Central memory CD8-positive, alpha-beta T cell (primary cell): ENCODE data around the gene KIF20B.

Experiments
- ATAC-seq: fragments of 150-1000 bp; cut with Tn5 transposase; replicated peaks from 2 replicates; pipeline ENCODE4 v1.10.0; 2022; ENCODE audit warnings: mild to moderate bottlenecking, moderate FRiP score, moderate number of reproducible peaks; ENCODE audit not compliant: poor library complexity, severe bottlenecking; ENCODE audit errors: extremely low read depth
- DNase-seq, 2 donors: peaks; one replicate each; pipeline ENCODE4 v3.0.0; 2021; ENCODE audit warnings: low spot score in 2 of 2
- H3K27ac Mint-ChIP-seq: one replicate; pipeline ENCODE4 v1.8.0; 2022; ENCODE audit warnings: low read depth, mild to moderate bottlenecking, moderate library complexity, mixed read lengths
- H3K27me3 Mint-ChIP-seq: one replicate; pipeline ENCODE4 v1.8.0; 2022; ENCODE audit warnings: mixed read lengths
- H3K36me3 Mint-ChIP-seq: one replicate; pipeline ENCODE4 v1.8.0; 2022; ENCODE audit warnings: mild to moderate bottlenecking, moderate library complexity, mixed read lengths; ENCODE audit not compliant: insufficient read depth
- H3K4me1 Mint-ChIP-seq: one replicate; pipeline ENCODE4 v1.8.0; 2022; ENCODE audit warnings: mixed read lengths
- H3K4me3 Mint-ChIP-seq: one replicate; pipeline ENCODE4 v1.8.0; 2022; ENCODE audit warnings: mild to moderate bottlenecking, moderate library complexity, mixed read lengths
- H3K9me3 Mint-ChIP-seq: one replicate; pipeline ENCODE4 v1.8.0; 2022; ENCODE audit warnings: mixed read lengths

Gene KIF20B

DNA sequence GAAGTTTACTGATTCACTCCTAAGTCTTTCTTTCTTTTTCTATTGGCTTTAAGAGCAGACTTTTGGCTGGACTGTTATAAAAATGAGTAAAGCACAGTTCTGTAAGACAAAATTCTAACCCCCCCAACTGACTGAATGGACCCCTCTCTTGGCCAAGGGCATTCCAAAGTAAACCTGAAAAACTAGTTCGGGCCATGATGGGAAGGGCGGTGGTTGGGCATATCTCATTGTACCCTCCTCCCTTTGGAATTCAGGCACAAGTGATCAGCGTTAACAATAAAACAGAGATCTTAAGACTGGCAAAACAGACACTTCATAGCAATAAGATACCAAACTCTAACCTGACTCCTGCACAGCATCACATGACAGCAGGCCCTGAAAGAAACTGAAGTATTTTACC is 6.1 kb upstream of the KIF20B start:
- ATAC-seq (no peak), DNase-seq (no peak)
- no peaks in the 10 kb centered on the region for H3K36me3 Mint-ChIP-seq
- H3K27me3 Mint-ChIP-seq = no peaks in the 10 kb centered on the region
- no peaks in the 10 kb centered on the region for H3K9me3 Mint-ChIP-seq
- H3K4me1 Mint-ChIP-seq = no peaks in the 10 kb centered on the region
- no peak overlapping the region for H3K4me3 Mint-ChIP-seq
- no peak overlapping the region for H3K27ac Mint-ChIP-seq

DNA sequence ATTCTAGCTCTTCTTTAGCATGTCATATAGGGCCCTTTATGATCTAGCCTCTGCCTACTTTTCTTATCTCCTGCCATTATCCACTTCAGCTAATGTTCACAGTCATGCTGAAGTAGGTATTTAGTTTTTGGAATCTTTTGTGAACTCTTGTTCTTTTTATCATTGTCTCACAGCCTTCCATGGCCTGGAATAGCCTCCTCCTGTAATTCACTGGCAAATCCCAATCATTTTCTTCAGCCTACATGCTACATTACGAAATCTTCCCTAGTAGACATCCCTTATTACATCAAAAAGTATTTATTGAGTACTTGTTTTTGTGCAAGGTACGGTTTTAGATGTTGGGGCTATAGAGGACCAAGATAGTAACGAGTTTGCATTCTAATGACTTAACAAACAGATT is 3.4 kb upstream of the KIF20B start:
- Mint-ChIP-seq H3K4me3 (no peak overlapping the region), H3K4me1 (peaks cover 19% of the 10 kb centered on the region), H3K36me3 (peaks cover 8% of the 10 kb centered on the region), H3K27ac (no peak overlapping the region), H3K27me3 (no peaks in the 10 kb centered on the region), H3K9me3 (no peaks in the 10 kb centered on the region)
- DNase-seq = no peak
- ATAC-seq = no peak

DNA sequence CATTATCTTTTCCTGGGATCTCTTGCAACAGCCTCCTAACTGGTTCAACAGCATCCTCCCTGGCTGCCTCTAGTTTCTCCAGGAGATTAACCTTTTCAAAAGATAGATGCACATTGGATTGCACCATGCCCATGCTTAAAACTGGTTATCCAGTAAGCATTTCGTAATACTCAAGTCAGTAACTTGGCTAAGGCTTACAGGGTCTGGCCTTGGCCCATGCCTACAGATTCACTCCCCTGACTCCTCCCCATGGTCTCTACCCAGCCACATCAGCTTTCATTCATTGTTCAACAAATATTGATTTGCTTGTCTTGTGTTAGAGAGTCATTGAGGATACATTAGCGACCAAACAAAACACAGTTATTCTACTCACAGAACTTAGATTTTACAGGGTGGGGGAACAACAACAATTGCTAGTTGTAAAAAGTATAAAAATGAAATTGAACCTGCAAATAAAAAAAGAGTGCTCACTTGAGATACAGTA is 1.8 kb upstream of the KIF20B start:
- H3K27me3 Mint-ChIP-seq = no peaks in the 10 kb centered on the region
- H3K4me3 Mint-ChIP-seq = no peak overlapping the region
- H3K4me1 Mint-ChIP-seq = peaks cover 24% of the 10 kb centered on the region
- no peak for ATAC-seq
- DNase-seq = no peak
- H3K9me3 Mint-ChIP-seq = no peaks in the 10 kb centered on the region
- no peak overlapping the region for H3K27ac Mint-ChIP-seq
- peaks cover 8% of the 10 kb centered on the region for H3K36me3 Mint-ChIP-seq

DNA sequence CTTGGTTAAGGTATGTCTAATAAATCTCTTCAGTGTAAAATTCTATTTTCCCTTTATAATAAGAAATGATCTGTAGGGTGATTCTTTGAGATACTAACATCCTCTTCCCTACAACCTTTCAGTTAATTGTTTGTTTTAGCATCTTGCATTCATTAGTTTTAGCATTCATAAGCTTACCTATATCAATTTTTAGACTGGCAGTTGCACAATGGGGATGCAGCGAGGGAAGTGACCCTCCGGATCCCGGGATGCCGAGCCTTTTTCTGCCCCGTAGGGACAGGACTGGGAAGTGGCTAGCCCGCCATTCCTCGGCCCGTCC is 508 bp upstream of the KIF20B start:
- H3K27ac Mint-ChIP-seq = peak overlapping the region; percentile 98
- H3K27me3 Mint-ChIP-seq = no peaks in the 10 kb centered on the region
- peaks cover 8% of the 10 kb centered on the region for H3K36me3 Mint-ChIP-seq
- peaks cover 26% of the 10 kb centered on the region for H3K4me1 Mint-ChIP-seq
- H3K4me3 Mint-ChIP-seq = peak overlapping the region; percentile 96
- no peak for DNase-seq
- H3K9me3 Mint-ChIP-seq = no peaks in the 10 kb centered on the region
- no peak for ATAC-seq

DNA sequence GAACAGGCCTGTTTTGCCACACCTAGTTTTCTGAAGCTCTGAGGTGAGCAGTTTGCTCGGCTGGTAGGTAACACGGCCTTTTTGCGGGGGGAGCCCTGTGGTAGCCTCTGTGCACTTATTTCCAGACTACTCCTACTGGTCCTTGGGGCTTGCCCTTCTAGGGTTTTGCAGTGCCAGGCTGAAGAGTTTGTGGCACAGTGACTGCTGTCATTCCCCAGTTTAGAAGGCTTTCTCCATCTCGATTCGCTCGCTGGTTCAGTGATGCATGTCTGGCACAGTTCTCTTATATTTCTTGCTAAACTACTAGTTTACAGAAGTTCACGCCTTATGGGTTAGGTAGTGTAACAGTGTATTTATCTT is 711 bp downstream of the KIF20B start:
- ATAC-seq = peak; percentile 2
- peak overlapping the region; percentile 96 for H3K4me3 Mint-ChIP-seq
- DNase-seq = no peak
- peaks cover 8% of the 10 kb centered on the region for H3K36me3 Mint-ChIP-seq
- H3K27ac Mint-ChIP-seq = peak overlapping the region; percentile 98
- no peaks in the 10 kb centered on the region for H3K9me3 Mint-ChIP-seq
- H3K4me1 Mint-ChIP-seq = peaks cover 36% of the 10 kb centered on the region
- H3K27me3 Mint-ChIP-seq = no peaks in the 10 kb centered on the region

DNA sequence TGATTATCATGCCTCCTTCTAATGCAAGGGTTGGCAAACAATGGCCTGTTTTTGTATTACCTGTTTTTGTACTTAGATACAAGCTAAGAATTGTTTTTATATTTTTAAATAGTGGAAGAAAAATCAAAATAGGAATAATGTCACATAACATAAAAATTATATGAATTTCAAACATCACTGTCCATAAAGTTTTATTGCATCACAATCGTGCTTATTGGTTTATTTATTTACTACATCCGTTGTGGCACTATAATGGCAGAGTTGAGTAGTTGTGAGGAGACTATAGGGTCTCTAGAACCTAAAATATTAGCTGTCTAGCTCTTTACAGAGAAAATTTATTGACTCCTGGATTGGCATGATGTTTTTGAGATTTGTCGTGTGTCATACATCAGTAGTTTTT is 4.1 kb downstream of the KIF20B start:
- no peaks in the 10 kb centered on the region for H3K9me3 Mint-ChIP-seq
- DNase-seq = no peak
- no peak overlapping the region for H3K27ac Mint-ChIP-seq
- no peak overlapping the region for H3K4me3 Mint-ChIP-seq
- ATAC-seq = no peak
- no peaks in the 10 kb centered on the region for H3K27me3 Mint-ChIP-seq
- H3K4me1 Mint-ChIP-seq = peaks cover 40% of the 10 kb centered on the region
- peaks cover 14% of the 10 kb centered on the region for H3K36me3 Mint-ChIP-seq

DNA sequence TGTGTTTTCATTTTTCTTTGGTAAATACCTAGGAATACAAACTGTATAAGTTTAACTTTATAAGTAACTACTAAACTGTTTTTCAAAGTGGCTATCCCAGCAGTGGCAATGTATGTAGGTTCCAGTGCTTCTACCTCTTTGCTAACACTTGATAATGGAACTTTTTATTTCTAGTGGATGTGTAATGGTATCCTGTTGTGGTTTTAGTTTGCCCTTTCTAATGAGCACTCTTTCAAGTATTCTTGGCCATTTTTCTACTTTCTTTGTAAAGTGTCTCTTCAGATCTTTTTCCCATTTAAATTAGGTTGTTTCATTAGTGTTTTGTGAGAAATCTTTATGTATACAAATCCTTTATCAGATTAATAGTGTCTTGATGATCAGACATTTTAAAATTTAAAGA is 4.6 kb downstream of the KIF20B start:
- H3K27ac Mint-ChIP-seq = peak overlapping the region; percentile 17
- peaks cover 15% of the 10 kb centered on the region for H3K36me3 Mint-ChIP-seq
- H3K4me3 Mint-ChIP-seq = no peak overlapping the region
- DNase-seq (no peak), ATAC-seq (no peak)
- no peaks in the 10 kb centered on the region for H3K9me3 Mint-ChIP-seq
- peaks cover 35% of the 10 kb centered on the region for H3K4me1 Mint-ChIP-seq
- no peaks in the 10 kb centered on the region for H3K27me3 Mint-ChIP-seq

DNA sequence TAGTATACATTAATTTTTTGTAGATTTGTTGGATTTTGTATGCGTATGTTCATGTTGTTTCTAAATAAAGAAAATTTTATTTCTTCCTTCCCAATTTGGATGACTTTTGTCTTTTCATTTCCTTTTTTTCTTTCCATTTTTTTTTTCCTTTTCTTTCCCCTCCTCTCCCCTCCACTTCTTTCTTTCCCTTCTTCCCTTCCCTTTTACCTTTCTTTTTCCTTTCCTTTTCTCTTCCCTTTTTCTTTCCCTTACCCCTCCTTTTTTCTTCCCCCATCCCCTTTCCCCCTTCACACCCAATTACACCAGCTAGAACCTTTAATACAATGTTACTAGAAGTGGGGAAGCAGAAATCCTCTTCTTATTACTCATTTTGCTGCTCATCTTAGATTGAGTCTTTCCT is 6.0 kb downstream of the KIF20B start:
- H3K4me3 Mint-ChIP-seq = no peak overlapping the region
- H3K27ac Mint-ChIP-seq = no peak overlapping the region
- no peaks in the 10 kb centered on the region for H3K9me3 Mint-ChIP-seq
- ATAC-seq = no peak
- H3K27me3 Mint-ChIP-seq = no peaks in the 10 kb centered on the region
- no peak for DNase-seq
- peaks cover 11% of the 10 kb centered on the region for H3K36me3 Mint-ChIP-seq
- H3K4me1 Mint-ChIP-seq = peaks cover 23% of the 10 kb centered on the region

DNA sequence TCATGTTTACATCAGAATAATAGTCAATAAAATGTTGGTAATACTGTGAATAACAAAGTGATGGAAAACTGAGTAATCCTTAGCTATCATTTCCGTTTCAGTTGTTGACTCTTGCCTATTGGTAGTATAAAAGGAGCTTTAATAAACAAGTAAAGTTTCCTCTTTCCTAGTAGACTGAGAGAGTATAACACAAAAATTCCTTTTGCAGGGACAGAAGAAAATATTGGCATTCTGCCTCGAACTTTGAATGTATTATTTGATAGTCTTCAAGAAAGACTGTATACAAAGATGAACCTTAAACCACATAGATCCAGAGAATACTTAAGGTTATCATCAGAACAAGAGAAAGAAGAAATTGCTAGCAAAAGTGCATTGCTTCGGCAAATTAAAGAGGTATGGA is 9.4 kb downstream of the KIF20B start:
- no peak overlapping the region for H3K4me3 Mint-ChIP-seq
- H3K27ac Mint-ChIP-seq = no peak overlapping the region
- peaks cover 11% of the 10 kb centered on the region for H3K36me3 Mint-ChIP-seq
- peaks cover 16% of the 10 kb centered on the region for H3K4me1 Mint-ChIP-seq
- no peak for ATAC-seq
- no peaks in the 10 kb centered on the region for H3K27me3 Mint-ChIP-seq
- H3K9me3 Mint-ChIP-seq = no peaks in the 10 kb centered on the region
- DNase-seq = no peak

DNA sequence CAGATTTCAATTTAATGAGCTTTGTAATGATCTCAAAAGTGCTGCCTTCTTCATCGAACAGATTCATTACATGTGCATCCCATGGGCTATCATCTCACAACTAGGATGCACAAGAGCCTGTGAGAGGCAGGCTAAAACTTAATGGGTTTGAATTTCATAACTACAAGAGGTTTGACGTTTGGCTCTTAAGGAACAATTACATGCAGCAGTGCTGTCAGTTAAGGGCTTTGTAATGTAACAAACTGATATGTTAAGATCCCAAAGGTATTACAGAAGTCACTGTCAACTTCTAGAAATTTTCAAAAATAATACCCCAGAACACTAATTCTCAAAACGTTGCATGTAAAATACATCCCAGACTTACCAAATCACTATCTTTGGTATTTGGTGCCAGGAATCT is 33.2 kb downstream of the KIF20B start:
- DNase-seq (no peak), ATAC-seq (no peak)
- peaks cover 7% of the 10 kb centered on the region for H3K36me3 Mint-ChIP-seq

DNA sequence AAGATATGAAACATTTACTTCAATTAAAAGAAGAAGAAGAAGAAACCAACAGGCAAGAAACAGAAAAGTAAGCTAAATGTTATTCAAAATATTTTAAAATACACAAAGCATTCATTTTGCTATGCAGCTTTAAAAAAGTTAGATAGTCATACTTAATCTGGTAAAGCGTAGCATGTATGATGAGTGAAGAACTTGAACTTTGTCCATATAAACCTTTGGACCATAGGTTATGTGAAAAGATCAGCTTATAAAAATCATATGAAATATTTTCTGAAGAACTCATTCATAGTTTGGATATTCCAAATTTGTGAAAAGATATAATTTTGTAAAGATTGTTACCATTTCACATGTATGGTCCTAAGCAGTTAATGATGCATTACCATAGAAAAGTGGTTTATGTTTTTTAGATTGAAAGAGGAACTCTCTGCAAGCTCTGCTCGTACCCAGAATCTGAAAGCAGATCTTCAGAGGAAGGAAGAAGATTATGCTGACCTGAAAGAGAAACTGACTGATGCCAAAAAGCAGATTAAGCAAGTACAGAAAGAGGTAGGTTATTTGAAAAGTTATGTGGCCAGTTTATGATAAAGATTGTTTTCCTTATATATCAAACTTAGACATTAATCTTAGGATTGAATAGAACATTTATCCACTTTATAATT is 37.3 kb downstream of the KIF20B start:
- peak overlapping the region; percentile 66 for H3K27ac Mint-ChIP-seq
- no peak for DNase-seq
- ATAC-seq = peak; percentile 24

More for the DNA sequence above, 33.2 kb downstream of the KIF20B start:
- no peaks in the 10 kb centered on the region for H3K9me3 Mint-ChIP-seq
- no peak overlapping the region for H3K4me3 Mint-ChIP-seq
- no peaks in the 10 kb centered on the region for H3K27me3 Mint-ChIP-seq
- peaks cover 5% of the 10 kb centered on the region for H3K4me1 Mint-ChIP-seq
- no peak overlapping the region for H3K27ac Mint-ChIP-seq

DNA sequence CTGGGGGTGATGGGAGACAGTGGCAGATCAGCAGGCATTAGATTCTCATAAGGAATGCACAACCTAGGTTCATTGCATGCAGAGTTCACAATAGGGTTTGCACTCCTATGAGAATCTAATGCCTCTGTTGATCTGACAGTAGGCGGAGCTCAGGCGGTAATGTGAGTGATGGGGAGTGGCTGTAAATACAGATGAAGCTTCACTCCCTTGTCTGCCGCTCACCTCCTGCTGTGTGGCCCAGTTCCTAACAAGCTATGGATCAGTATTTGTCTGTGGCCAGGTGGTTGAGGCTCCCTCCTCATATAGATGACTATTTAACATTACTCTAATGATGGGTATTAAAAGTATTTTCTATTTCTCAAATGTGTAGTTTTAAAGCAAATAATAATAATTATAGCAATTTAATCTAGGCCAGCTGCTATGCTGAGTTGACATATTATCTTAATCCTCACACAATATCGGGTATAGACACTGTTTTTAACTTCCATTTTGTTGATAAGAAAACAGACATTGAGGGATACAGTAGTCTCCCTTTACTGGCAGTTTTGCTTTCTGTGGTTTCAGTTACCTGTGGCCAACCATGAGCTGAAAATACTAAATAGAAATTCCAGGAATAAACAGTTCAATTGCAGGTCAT is 39.9 kb downstream of the KIF20B start:
- ATAC-seq (no peak), DNase-seq (no peak)
- Mint-ChIP-seq H3K4me1 (peaks cover 5% of the 10 kb centered on the region), H3K27ac (no peak overlapping the region), H3K27me3 (no peaks in the 10 kb centered on the region), H3K9me3 (no peaks in the 10 kb centered on the region), H3K36me3 (peaks cover 7% of the 10 kb centered on the region), H3K4me3 (no peak overlapping the region)

More for the DNA sequence above, 37.3 kb downstream of the KIF20B start:
- peaks cover 5% of the 10 kb centered on the region for H3K4me1 Mint-ChIP-seq
- no peaks in the 10 kb centered on the region for H3K27me3 Mint-ChIP-seq
- peak overlapping the region; percentile 5 for H3K4me3 Mint-ChIP-seq
- peaks cover 6% of the 10 kb centered on the region for H3K36me3 Mint-ChIP-seq
- H3K9me3 Mint-ChIP-seq = no peaks in the 10 kb centered on the region

DNA sequence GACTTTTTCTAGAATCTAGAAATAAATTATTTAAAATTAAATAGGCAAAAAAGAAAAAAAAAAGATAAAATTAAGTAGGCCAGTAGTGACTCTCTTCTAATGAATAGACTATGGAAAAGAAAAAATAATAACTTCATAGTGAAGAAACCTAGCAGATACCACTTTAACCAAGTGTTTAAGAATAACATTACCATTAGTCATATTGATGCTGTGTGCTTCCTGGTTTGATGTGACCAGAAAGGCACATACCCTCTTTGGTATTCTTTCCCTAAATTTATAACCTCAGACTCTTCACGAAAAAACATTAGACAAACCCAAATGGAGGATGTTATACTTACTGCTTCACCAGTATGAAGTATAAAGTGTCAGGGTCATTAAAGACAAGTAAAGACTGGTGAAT is 42.6 kb downstream of the KIF20B start:
- peaks cover 7% of the 10 kb centered on the region for H3K36me3 Mint-ChIP-seq
- no peaks in the 10 kb centered on the region for H3K9me3 Mint-ChIP-seq
- no peak overlapping the region for H3K4me3 Mint-ChIP-seq
- ATAC-seq (no peak), DNase-seq (no peak)
- H3K4me1 Mint-ChIP-seq = no peaks in the 10 kb centered on the region
- H3K27ac Mint-ChIP-seq = no peak overlapping the region
- H3K27me3 Mint-ChIP-seq = no peaks in the 10 kb centered on the region
